CD14-positive monocyte (primary cell): ENCODE results near the gene DSCAML1. TPM values are rescaled to one million over a fixed set of nuclear protein-coding genes. Genes with fewer than 3 reads are reported as not detected.

ENCODE experiments used
- DNase-seq, 3 donors: peaks; one replicate each; pipeline ENCODE4 v3.0.0-alpha.2; 2011 to 2022
- H2AFZ ChIP-seq: 2 replicates; pipeline ENCODE4 v1.6.0; 2012; ENCODE audit warnings: mild to moderate bottlenecking, low read depth, low read length, inconsistent platforms; ENCODE audit not compliant: insufficient read depth, poor library complexity, severe bottlenecking
- H3K27ac ChIP-seq, 2 donors: 1 replicate in 1 of 2; 2 replicates in 1 of 2; pipeline ENCODE4 v1.5.1; 2012 to 2013; ENCODE audit warnings: low read length in 2 of 2, control low read depth in 1 of 2, inconsistent platforms in 1 of 2, low read depth in 1 of 2, mild to moderate bottlenecking in 1 of 2
- H3K27me3 ChIP-seq, 2 donors: one replicate each; pipeline versions ENCODE4 v1.6.0 to v1.6.1; 2011 to 2013; ENCODE audit warnings: low read length in 2 of 2; ENCODE audit not compliant: control insufficient read depth in 2 of 2, insufficient read depth in 2 of 2
- H3K36me3 ChIP-seq, 2 donors: replicated peaks in 1 of 2; 1 replicate in 1 of 2; 2 replicates in 1 of 2; pipeline versions ENCODE4 v1.5.1 to v1.6.1; 2012 to 2013; ENCODE audit warnings: low read length in 2 of 2, control low read depth in 1 of 2, inconsistent platforms in 1 of 2, mild to moderate bottlenecking in 1 of 2; ENCODE audit not compliant: insufficient read depth in 2 of 2, control insufficient read depth in 1 of 2
- H3K4me1 ChIP-seq, 2 donors: 1 replicate in 1 of 2; 2 replicates in 1 of 2; pipeline versions ENCODE4 v1.5.1 to v1.6.1; 2012 to 2013; ENCODE audit warnings: low read length in 2 of 2, control low read depth in 1 of 2, inconsistent platforms in 1 of 2, mild to moderate bottlenecking in 1 of 2, moderate library complexity in 1 of 2; ENCODE audit not compliant: insufficient read depth in 2 of 2, control insufficient read depth in 1 of 2
- H3K4me2 ChIP-seq: replicated peaks from 2 replicates; pipeline ENCODE3; 2012; ENCODE audit warnings: low read length, moderate library complexity, mild to moderate bottlenecking; ENCODE audit not compliant: poor library complexity, severe bottlenecking; ENCODE audit errors: extremely low read depth
- H3K4me3 ChIP-seq, 3 experiments: fragments of 200-600 bp in 1 of 3; sonication (generic) in 1 of 3; replicated peaks in 1 of 3; 1 replicate in 2 of 3; 2 replicates in 1 of 3; pipeline ENCODE4 v1.5.1; 2011 to 2013; ENCODE audit warnings: low read length in 3 of 3, mild to moderate bottlenecking in 3 of 3, control low read depth in 2 of 3, low read depth in 2 of 3, inconsistent platforms in 1 of 3, moderate library complexity in 1 of 3
- H3K79me2 ChIP-seq: 2 replicates; pipeline ENCODE4 v1.6.0; 2012; ENCODE audit warnings: mild to moderate bottlenecking, control low read depth, inconsistent platforms, low read length, moderate library complexity; ENCODE audit not compliant: insufficient read depth
- H3K9ac ChIP-seq: 2 replicates; pipeline ENCODE4 v1.6.0; 2017; ENCODE audit warnings: low read length, mild to moderate bottlenecking; ENCODE audit not compliant: insufficient read depth, poor library complexity, severe bottlenecking
- H3K9me3 ChIP-seq, 2 donors: replicated peaks in 1 of 2; 1 replicate in 1 of 2; 2 replicates in 1 of 2; pipeline versions ENCODE4 v1.5.1 to v1.6.1; 2012 to 2013; ENCODE audit warnings: low read length in 2 of 2, control low read depth in 1 of 2; ENCODE audit not compliant: control insufficient read depth in 1 of 2, insufficient read depth in 1 of 2
- H4K20me1 ChIP-seq: 2 replicates; pipeline ENCODE4 v1.6.0; 2012; ENCODE audit warnings: mild to moderate bottlenecking, low read length, control low read depth, moderate library complexity; ENCODE audit not compliant: insufficient read depth
- H3K27ac Mint-ChIP-seq, 7 donors: one replicate each; pipeline ENCODE4 v1.8.0; 2020; ENCODE audit warnings: mild to moderate bottlenecking in 7 of 7, mixed read lengths in 7 of 7, moderate library complexity in 6 of 7, inconsistent platforms in 2 of 7
- H3K27me3 Mint-ChIP-seq, 3 donors: one replicate each; pipeline ENCODE4 v1.8.0; 2021 to 2022; ENCODE audit warnings: low read depth in 3 of 3, mild to moderate bottlenecking in 3 of 3, mixed read lengths in 3 of 3, moderate library complexity in 3 of 3, inconsistent platforms in 1 of 3
- H3K36me3 Mint-ChIP-seq, 2 donors: one replicate each; pipeline ENCODE4 v1.8.0; 2020; ENCODE audit warnings: mixed read lengths in 2 of 2, inconsistent platforms in 1 of 2, mild to moderate bottlenecking in 1 of 2
- H3K4me1 Mint-ChIP-seq: one replicate; pipeline ENCODE4 v1.8.0; 2020; ENCODE audit warnings: mild to moderate bottlenecking, mixed read lengths
- H3K4me3 Mint-ChIP-seq, 2 donors: one replicate each; pipeline ENCODE4 v1.8.0; 2020; ENCODE audit warnings: mild to moderate bottlenecking in 2 of 2, mixed read lengths in 2 of 2, moderate library complexity in 1 of 2
- H3K9me3 Mint-ChIP-seq, 7 donors: one replicate each; pipeline ENCODE4 v1.8.0; 2020 to 2022; ENCODE audit warnings: mixed read lengths in 7 of 7, mild to moderate bottlenecking in 6 of 7, moderate library complexity in 6 of 7, inconsistent platforms in 2 of 7
- WGBS: methylation state at CpG from one replicate; pipeline ENCODE4 v1.1.5; 2013; ENCODE audit warnings: missing lambda C conversion rate; ENCODE audit not compliant: insufficient coverage; 5-methylcytosine and 5-hydroxymethylcytosine counted together
- intact Hi-C, 2 donors: fragments of 100-400 bp; cut with micrococcal nuclease; formaldehyde crosslinking; loops; one replicate each; pipeline versions ENCODE4 v1.15.0 to v1.15.1; 2023
- polyA plus RNA-seq, 3 donors: library from polyadenylated mRNA; depleted of rRNA in 1 of 3; unstranded in 2 of 3; stranded (reverse) in 1 of 3; fragments of 300-500 nt in 2 of 3; fragments of >200 nt in 1 of 3; fragmentation: Illumina TruSeq in 2 of 3; gene quantifications; 1 replicate in 2 of 3; 2 replicates in 1 of 3; pipeline ENCODE4 v1.2.3, GENCODE V29; 2012 to 2021
- TF ChIP-seq, protein P1 (sequence below): fragments of 200-600 bp; IDR thresholded peaks from one replicate; pipeline ENCODE4 v1.8.0; 2022; ENCODE audit warnings: antibody characterized with exemption, mild to moderate bottlenecking

DSCAML1 gene
- polyA plus RNA-seq, 3 donors = not detected

DNA sequence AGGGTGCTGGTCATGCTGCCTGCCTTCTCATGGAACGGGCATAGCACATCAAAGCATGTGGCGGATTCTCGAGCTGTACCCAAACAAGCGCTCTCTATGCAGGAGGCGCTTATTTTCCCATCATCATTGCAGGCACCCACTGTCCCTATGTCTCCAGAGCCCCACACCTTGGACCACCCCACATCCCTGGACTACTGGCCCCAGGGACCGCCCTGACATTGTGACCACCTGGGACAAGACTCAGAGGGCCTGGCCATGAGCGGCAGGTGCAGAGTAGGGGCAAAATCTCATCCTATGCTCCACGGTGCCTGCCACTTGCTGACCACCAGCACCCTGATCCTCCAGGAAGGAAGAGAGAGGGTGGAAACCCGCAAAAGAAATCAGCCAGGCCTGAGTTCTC lies 170.4 kb downstream of the DSCAML1 start:
- no peaks in the 10 kb centered on the region for H3K36me3 Mint-ChIP-seq
- Histone ChIP-seq H3K27me3 (no peaks in the 10 kb centered on the region), H3K36me3 (no peaks in the 10 kb centered on the region), H3K9ac (no peak overlapping the region), H3K4me2 (no peak overlapping the region), H3K79me2 (no peaks in the 10 kb centered on the region), H2AFZ (no peak overlapping the region), H4K20me1 (no peaks in the 10 kb centered on the region), H3K27ac (no peak overlapping the region), H3K4me3 (no peak overlapping the region), H3K4me1 (no peaks in the 10 kb centered on the region), H3K9me3 (peaks cover 7 to 8% of the 10 kb centered on the region in 2 donors)
- no peak overlapping the region for H3K4me3 Mint-ChIP-seq
- no peak overlapping the region for H3K27ac Mint-ChIP-seq
- TF ChIP-seq, protein P1, sequence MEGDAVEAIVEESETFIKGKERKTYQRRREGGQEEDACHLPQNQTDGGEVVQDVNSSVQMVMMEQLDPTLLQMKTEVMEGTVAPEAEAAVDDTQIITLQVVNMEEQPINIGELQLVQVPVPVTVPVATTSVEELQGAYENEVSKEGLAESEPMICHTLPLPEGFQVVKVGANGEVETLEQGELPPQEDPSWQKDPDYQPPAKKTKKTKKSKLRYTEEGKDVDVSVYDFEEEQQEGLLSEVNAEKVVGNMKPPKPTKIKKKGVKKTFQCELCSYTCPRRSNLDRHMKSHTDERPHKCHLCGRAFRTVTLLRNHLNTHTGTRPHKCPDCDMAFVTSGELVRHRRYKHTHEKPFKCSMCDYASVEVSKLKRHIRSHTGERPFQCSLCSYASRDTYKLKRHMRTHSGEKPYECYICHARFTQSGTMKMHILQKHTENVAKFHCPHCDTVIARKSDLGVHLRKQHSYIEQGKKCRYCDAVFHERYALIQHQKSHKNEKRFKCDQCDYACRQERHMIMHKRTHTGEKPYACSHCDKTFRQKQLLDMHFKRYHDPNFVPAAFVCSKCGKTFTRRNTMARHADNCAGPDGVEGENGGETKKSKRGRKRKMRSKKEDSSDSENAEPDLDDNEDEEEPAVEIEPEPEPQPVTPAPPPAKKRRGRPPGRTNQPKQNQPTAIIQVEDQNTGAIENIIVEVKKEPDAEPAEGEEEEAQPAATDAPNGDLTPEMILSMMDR = no peak
- no peaks in the 10 kb centered on the region for H3K4me1 Mint-ChIP-seq
- WGBS = 97% methylated on average over 6 of the region's 9 CpGs
- no peak for DNase-seq
- H3K9me3 Mint-ChIP-seq = peaks cover 0 to 5% (median 3%) of the 10 kb centered on the region in 7 donors
- intact Hi-C loops = no loop called here
- H3K27me3 Mint-ChIP-seq = peaks cover 1 to 6% (median 5%) of the 10 kb centered on the region in 3 donors

DNA sequence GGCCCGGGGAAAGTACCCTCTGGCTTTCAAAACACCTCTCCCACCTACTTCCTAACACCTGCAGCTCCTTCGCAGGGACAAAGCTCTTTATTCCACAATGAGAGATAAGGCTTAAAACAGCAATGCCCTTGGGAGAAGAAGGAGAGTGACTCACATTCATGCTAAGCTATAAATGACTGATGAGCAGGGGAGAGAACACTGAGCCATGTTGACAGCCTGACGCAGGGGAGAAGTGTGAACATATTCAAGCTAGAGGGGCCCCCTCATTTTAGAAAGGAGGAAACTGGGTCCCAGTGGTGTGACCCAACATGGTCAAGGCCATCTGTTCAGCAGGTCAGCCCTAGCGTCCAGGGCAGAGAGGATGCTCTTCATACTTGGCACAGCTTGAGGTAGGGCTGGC lies 171.8 kb downstream of the DSCAML1 start:
- H3K9ac ChIP-seq = no peak overlapping the region
- Mint-ChIP-seq H3K4me3 (no peak overlapping the region), H3K9me3 (peaks cover 0 to 9% (median 6%) of the 10 kb centered on the region in 7 donors), H3K27ac (no peak overlapping the region), H3K36me3 (no peaks in the 10 kb centered on the region), H3K27me3 (peaks cover 1 to 7% (median 5%) of the 10 kb centered on the region in 3 donors), H3K4me1 (no peaks in the 10 kb centered on the region)
- 100% methylated on average over 2 of the region's 4 CpGs for WGBS
- no peaks in the 10 kb centered on the region for H4K20me1 ChIP-seq
- H3K36me3 ChIP-seq = no peaks in the 10 kb centered on the region
- no peak overlapping the region for H3K4me3 ChIP-seq
- H3K9me3 ChIP-seq = peaks cover 8 to 11% of the 10 kb centered on the region in 2 donors
- TF ChIP-seq, protein P1 = no peak
- H3K4me2 ChIP-seq = no peak overlapping the region
- no peaks in the 10 kb centered on the region for H3K4me1 ChIP-seq
- intact Hi-C loops = no loop called here
- DNase-seq = no peak
- H2AFZ ChIP-seq = no peak overlapping the region
- no peaks in the 10 kb centered on the region for H3K79me2 ChIP-seq
- no peak overlapping the region for H3K27ac ChIP-seq
- no peaks in the 10 kb centered on the region for H3K27me3 ChIP-seq
